ENCODE measurements around the gene CNN3.

CNN3 gene

DNA sequence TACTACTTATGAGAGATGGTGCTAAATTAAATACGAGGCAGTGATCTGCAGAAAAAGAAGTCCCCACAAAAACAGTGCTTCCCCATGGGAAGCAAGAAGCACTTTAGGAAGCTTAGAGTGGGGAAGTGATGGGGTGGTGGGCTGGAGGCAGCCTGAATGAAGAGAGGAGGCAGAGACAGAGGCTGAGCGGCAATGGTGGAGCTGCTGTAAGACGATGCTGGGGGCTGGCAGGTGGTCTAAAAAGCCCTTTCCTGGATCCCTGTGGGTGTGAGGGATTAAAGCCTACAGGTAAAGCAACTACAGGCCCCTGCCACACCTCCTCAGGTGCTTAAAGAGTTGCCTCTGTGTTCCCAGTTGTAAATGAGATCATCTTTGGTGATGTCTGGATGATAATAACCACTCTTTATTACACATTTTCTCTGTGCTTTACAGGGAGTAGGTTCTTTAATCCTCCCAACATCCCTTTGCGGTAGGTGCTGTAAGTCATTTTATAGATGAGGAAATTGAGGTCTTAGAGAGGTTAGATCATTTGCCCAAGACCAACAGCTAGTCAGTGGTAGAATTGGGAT lies 39.2 kb downstream of the CNN3 start:
- no peak for DNase-seq (ENCODE audit: low spot score)

DNA sequence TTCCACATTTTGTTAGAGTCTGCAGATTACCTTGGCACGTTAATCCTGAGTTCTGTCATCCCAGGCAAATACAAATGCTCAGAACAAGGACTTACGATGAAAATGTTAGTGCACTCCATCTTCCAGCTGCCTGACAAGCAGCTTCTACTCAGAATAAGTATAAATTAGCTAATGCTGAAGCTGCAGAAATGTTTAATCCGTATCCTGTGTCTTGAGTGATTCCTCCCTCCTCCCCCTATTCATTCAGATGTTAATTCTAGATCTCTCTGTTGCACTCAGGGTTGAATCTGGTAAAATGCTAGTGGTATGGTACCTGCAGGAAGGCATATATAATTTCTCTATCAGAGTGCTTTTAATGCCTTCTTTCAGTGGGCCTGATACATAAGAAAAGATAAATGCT lies 39.8 kb downstream of the CNN3 start:
- DNase-seq (ENCODE audit: low spot score), result no peak

DNA sequence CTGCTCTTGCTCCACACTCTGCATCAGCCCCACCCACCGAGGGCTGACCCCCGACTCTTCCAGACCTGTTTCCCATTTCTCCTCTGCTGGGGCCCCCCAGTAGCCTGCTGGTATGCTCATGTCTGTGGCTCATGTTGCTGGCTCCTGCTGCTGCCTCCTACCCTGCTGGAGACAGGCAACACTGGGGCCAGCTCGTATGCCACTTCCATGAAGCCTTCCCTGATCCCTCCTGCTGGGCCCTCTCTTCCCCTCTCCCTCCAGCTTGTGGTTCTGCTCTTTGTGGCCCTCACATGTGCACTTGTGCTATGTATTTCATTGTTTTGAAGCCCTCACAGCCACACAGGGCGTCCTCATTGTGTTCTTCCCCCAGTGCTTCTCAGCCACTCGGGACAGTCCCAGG lies 40.5 kb downstream of the CNN3 start:
- no peak for DNase-seq (ENCODE audit: low spot score)

DNA sequence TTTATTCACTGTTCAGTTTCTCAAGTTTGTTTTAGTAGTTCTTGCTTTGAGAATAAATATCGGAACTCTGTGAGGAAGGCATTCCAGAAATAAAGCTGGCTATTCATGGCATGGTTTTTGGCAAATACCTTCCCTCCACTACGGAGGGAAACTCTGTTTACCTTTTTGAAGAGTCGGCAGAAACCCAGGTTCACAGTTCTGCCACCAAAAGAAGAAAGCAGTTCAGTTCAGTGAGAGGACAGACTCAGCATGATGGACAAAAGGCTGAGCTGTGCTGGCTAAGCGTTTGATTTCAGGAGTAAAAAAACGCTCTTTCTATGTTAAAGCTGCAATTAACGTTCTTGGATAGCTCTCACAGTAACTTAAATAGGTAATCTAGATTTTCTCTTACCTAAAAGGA lies 42.4 kb downstream of the CNN3 start:
- no peak for DNase-seq (ENCODE audit: low spot score)

DNA sequence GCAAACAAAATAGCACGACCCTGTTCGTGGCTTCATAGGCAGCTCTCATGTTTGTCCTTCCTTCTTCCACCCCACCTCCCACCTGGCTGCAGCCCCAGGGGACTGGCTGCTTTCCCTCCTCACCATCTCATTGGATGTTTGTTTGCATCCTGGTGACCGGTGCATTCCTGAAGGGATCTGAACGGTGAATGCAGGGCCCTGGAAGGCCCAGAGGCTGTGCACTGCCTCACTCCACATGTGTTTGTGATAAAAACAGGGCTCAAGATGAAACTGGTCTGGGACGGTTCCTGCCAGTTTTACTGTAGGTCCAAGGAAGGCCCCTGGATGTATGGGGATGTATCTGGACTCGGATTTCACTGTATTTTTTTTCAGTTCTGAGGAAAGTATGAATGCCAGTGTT lies 42.8 kb downstream of the CNN3 start:
- DNase-seq (ENCODE audit: low spot score), result no peak

DNA sequence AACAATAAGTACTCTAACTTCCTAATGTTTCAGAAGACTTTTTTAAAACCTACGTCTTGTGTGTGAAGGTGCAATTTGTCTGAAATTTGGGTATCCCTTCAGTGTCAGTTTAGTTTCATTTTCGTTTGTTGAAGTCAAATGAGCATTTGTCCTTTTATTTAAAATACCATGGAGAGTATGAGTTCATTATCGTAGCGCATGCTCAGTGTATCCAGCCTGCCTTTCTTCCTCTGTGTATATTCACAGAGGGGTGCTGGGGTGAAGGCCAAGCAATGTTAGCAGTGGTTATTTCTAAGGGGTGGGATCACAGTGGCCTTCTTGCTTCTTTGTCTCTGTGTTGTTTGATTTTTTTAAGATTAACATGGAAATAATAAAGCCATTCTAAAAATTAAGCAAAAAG lies 43.2 kb downstream of the CNN3 start:
- peak; percentile 14 for DNase-seq (ENCODE audit: low spot score)

DNA sequence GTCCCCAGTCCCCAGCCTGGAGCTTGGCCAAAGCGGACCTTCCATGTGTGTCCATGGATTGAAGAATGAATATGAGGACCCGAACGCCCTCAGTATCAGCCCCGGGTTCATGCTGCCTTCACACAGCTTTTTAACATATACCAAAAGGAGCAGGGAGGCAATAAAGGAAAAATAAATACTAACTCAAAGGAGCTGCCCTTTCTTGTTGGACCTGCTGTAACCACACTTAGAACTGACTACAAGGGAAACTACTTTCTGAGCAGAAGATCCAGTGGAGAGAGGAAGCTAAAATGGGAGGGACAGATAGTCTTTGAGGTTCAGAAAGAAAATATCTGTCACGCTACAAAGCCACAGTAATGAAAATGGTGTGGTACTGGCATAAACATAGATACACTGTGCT lies 48.6 kb downstream of the CNN3 start:
- DNase-seq (ENCODE audit: low spot score), result no peak

DNA sequence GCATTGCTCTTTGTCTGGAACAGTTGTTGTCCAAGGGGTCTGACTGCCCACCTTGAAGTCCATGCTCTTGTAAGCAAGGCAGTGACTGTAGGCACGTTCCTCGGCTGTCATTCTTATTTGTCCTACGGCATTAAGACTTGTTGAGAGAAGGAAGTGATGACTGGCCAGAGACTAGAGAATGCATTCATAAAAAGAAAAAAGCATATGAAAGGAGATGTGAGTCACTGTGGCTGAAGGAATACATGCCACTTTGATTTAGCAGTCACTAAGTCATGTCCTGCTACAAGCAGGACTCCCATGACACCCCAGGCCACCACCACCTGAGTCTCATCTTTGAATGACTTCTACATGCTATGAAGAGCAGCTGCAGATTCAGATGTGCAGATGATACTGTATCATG lies 50.5 kb downstream of the CNN3 start:
- no peak for DNase-seq (ENCODE audit: low spot score)

DNA sequence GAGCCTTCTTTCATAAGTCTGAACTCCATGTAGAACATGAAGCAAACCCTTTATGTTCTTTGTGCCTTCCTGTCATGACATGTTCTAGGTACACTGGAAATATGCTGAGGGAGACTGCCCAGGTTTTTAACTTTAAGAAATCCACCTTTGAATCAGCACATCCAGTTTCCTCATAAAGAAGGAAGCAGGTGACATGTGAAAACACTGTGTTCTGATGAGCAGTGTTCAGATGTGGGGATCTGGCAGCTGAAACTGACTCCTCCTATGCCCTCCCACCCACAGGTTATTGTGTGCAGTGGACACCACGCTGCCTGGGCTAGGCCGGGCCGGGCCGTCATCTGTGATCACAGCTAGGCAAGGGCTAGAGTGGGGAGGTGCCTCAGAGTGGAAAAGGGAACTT lies 51.1 kb downstream of the CNN3 start:
- DNase-seq (ENCODE audit: low spot score), result no peak

DNA sequence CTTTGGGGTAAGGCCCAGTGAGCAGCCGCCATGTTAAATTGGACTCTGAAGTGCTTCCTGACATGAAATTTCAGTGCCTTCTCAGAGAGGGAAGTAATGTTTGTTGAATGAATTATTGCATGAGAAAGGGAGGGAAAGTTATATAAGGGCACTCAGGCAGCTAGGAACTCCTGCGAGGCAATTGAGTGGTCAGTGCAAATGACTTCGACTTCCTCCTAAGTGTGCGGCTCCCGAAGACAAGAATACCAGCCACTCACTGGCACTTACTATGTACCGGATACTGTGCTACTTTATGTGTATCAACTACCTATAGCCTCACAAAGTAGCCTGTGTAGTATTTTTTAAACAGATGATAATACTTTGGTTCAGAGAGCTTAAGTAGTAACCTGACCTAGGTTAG lies 52.5 kb downstream of the CNN3 start:
- DNase-seq (ENCODE audit: low spot score), result no peak

DNA sequence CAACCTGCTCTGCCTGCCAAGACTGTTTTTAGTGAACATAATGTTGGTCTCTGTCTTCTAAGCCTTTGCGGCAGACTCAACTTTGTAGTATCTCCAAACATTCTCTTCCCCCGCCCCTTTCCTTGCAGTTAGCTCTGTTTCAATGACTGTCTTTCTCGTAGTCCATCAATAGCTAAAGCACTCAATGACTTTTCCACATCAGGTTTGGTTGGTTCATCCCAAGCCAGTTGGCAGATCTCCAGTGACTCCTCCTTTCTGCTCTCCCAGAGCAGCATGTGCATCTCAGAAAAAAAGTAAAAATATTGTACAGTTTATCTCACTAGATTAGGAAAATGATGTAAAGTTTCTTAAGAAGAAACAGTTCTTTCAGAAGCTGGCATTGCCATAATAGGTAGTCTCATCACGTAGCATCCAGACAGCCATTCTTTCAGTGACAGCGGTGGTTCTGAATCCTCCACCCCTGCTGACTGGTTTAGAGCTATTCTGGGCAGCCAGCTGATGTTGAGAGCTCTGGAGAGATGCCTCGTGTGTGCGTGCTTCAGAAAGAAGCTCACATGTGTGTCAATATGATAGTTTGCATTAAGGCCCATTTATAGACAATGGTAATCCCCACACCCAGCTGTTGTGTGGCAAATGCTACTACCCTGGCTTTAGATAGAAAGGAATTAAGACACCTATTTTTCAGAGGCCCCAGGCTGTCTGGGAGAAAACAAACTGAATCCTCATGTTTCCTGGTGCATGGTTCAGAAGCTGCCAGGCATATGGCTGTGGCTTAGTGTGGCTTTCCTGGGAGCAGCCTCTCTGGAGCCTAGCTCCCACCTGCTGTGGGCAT lies 53.2 kb downstream of the CNN3 start:
- DNase-seq (ENCODE audit: low spot score), result no peak

DNA sequence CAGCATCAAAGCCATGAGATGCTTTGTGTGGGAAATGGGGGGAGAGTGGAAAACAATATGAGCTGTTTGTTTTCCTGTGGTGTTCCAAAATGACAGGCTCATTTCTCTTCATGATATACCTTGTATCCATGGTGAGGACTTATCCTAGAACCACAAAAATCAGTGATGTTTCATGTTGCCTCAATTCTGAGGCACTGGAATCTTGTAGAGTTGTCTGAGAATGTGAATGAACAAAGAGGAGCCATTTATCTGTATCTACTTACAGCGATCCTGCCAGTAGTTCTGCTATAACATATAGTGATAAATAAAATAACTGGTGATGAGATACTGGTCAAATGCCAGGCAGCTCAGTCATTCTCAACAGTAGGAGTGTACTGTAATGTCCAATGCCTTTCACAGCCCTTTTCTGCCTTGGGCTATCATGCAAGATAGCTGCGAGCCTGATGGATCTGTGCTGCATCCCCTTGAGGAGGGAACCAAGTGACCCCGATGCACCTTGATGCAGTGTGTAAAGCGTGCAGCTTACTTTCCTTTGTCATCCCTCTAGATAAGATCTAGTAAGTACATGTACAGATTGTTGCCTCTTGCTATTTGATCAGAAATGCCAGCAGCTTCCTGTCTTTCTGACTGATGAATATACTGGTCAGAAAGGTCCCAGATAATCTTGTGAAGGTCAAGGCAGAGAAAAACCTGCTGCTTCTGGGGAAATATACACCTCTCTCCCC lies 54.0 kb downstream of the CNN3 start:
- DNase-seq (ENCODE audit: low spot score), result no peak

DNA sequence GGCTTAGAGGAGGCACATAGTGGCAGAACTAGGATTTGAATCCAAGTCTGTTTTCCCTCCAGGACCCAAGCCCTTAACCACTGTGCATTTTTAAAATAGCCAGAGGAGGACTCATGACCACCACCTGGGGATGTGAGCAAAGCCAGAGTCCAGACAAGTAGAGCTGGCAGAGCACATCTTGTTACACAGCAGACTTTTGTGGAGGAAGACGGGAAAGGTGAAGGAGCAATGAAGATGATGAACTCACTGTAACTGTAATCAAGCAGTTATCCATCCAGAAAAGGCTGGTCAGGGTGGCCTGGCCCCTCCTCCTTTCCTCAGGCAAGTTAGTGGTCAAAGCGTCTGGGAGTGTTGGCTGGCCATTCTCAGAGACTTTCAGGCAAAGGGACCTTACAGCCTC lies 55.9 kb downstream of the CNN3 start:
- no peak for DNase-seq (ENCODE audit: low spot score)

DNA sequence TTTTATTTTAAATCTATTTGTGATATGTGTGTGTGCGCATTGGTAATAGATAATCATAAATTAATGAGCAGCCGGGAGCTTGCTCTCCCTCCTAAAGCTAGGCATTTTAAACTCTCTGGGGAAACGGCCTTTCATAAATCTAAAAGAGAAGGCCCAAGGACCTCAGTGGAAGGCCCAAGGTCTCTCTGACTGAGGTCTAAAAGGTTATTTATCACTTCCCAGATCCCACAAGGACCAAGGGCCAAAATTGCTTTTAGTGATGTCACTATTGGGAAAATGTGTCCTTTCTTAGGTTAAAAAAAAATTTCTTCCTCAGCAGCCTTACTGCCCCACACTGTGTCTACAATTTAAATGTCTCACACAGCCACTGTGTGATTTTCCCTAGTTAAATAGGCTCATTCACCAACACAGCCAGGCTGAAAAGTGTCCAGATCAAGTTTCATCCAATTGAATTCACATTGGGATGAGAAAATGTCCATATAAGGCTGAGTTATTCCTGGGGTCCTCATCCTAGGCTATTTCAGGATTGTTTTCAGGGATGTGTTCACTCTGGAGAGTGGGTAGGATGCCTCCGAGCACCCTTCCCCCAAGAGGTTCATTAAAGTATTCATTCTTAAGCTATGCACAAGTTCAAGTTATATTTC lies 60.6 kb downstream of the CNN3 start:
- no peak for DNase-seq (ENCODE audit: low spot score)

DNA sequence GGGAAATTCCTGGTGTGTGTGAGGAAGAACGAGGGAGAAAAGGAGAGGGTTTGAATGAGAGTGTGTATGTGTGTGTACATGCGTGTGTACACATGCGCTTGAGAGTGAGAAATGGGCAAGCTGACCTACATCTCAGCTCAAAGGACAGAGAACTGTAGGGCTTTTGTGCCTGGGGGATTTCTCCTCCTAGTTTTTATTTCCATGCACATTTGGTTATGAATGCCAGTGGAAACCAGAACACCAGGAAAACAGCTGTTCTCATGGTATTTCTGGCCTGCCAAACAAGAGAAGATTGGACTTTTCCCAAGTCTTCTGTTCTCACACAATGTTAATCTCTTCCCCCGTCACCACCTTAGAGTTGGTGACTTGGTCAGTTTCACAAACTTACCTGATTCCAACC lies 61.5 kb downstream of the CNN3 start:
- no peak for DNase-seq (ENCODE audit: low spot score)

DNA sequence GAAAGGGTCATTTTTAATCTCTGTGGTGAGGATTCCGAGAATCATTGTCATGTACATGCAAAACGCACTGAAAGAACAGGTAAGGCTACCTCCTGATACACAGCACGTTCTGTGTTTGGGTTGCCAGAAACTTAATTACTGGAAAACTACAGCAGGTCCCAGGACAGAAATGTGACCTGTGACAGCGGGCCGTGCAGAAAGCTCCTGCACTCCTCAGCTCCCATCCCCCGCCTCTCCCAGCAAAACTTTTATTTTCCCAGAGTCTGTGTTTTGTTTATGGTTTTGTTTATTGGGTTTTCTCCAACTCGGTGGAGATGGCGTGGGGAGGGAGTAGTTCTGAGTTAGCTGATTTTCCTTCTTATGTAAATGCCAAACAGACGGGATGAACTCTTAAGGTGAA lies 62.1 kb downstream of the CNN3 start:
- DNase-seq (ENCODE audit: low spot score), result no peak

DNA sequence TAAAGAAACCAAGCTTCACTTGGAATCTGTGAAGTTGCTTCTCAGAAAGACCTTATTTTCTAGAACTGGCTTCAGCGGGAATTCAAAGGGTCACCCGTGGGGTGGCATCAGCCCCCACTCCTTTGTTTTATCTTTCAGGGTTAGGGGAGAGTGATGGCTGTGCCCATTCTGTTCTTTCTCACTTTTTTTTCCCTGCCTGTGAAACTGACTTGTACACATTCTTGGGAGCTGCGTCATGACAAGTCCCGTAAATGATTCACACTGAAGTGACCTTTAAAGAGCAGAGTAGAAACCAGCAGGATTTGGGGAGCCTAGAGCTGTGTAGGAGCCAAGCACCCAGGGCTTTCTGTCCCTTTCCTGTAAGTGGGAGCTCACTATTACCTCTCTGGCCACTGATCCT lies 63.0 kb downstream of the CNN3 start:
- DNase-seq (ENCODE audit: low spot score), result no peak

DNA sequence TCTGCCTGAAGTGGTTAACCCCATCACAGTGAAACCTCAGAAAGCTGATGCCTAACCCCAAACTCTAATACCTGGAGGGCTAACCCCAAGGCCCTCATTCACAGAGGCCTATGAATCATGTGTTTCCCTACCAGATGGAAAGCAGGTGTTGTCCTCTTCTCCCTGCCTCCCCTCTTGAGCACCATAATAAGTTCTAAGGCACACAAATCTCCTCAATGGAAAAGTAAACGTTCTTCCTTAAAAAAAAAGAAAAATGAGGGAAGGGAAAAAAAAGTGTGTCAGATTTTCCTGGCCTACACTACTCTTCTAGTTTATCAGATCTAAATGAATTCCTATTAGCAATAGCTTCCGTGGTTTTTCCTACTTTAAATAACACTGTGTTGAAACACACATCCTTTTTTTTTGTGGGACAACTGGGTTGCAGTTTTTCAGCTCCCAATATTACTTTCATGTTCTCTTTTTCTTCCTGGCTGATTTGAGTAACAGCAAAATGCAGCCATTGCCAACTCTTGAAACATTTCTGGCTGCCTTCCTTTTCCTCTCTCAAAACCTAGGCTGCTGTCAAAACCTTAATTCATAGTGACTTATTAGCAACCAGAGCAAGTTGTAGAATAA lies 63.5 kb downstream of the CNN3 start:
- DNase-seq (ENCODE audit: low spot score), result no peak

DNA sequence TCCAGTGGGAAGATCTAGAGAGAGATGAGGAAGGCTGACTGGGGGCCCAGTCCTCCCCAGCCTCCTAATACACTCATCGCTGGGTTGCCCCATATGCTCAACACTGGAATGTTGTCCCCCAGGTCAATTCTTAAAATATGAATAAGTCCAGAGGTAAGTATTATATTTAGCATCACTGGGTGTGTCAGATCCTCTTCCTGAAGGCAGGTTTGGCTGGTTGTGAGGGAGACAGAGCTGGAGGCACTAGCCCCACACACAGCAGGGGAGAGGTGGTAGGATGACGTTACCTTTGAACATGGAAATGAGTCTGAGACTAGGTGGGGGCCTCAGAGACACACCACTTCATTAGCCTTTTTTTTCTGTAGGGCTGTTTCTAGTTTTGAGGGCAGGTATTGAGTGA lies 64.2 kb downstream of the CNN3 start:
- DNase-seq (ENCODE audit: low spot score), result no peak

DNA sequence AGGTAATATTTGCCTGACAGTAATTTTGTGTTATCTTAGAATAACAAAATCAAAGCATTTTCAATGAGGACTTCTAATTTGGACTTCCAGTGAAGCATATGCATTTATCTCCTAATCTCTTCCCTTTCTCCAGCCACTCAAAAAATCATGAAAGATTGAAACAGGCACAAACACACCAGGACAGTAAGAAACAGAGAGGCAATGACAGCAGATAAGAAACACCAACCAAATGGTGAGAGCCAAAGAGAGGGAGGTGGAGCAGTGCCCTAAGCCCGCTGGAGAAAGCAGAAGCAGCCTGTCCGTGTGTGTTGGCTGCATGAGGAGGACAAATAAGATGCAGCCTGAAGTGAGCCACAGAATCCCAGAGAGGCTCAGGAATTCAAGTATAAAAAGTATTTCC lies 67.7 kb downstream of the CNN3 start:
- no peak for DNase-seq (ENCODE audit: low spot score)

DNA sequence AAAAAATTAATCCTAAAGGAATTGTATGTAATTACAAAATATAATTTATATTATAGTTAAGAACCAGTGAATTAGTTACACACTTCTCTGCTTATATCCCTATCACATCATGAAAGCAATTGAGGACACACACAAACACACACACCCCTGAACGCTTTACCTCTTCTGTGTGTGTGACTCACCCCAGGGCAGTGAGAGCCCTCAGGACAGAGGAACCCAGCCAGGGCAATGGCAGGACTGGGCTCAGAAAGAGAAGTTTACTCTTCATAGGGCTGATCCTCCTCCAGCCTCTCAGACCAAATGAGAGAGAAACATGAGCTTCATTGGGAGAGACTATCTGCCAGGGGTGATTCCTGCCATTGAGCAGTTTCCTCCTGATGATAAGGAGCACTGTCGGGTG lies 68.6 kb downstream of the CNN3 start:
- no peak for DNase-seq (ENCODE audit: low spot score)

DNA sequence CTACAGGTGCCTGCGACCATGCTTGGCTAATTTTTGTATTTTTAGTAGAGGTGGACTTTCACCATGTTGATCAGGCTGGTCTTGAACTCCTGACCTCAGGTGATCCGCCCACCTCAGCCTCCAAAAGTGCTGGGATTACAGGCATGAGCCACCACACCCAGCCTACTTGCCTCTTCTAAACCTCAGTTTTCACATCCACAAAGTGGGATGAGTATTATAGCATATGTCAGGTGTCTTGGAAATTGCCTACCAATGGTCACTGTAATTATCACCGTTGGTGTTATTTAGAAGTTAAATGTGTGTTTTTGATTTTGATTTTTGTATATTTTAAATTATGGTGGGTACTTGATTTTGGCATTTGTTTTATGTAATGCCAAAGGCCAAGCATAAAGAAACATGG lies 70.0 kb downstream of the CNN3 start:
- DNase-seq (ENCODE audit: low spot score), result no peak

DNA sequence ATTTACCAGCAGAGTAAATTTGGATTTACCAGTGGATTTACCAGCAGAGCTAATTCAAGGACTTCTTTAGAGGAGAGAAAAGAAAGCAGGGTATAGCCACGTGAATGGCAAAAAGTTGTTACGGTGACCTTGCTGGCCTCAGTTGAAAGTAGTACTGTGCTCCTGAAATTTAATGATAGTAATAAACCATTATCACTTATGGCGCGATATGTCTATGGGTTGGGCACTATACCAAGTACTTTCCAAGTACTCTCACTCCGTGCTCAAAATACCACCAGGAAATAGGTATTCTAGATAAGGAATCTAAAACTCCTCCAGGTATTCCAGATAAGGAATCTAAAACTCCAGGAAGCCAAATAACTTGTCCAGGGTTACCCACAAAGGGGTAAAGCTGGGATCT lies 70.9 kb downstream of the CNN3 start:
- no peak for DNase-seq (ENCODE audit: low spot score)
